Activated CD8-positive, alpha-beta T cell treated with anti-CD3 and anti-CD28 coated beads for 36 hours (primary cell): ENCODE measurements around the gene GRWD1. TPM values are rescaled to one million over a fixed set of nuclear protein-coding genes. Genes with fewer than 3 reads are reported as not detected.
A peak's percentile ranks its signal among the peaks of the same experiment; 100 is the strongest.

ENCODE experiments used
- ATAC-seq: fragments of 200-7000 bp; cut with Tn5 transposase; one replicate; pipeline ENCODE4 v1.10.0; 2021; ENCODE audit warnings: mild to moderate bottlenecking, moderate library complexity
- CTCF ChIA-PET: fragments of 350-600 bp; sonication (Branson Sonifier 250); formaldehyde crosslinking; loops from one replicate; lab custom pipeline; 2021; ENCODE audit warnings: antibody characterized with exemption; lab: Charles Lee
- POLR2A ChIA-PET: fragments of 350-600 bp; sonication (Branson Sonifier 250); formaldehyde crosslinking; loops from one replicate; lab custom pipeline; 2021; ENCODE audit warnings: antibody characterized with exemption; lab: Charles Lee
- DNase-seq: peaks from one replicate; pipeline ENCODE4 v3.0.0-alpha.2; 2020
- H3K27ac Mint-ChIP-seq: one replicate; pipeline ENCODE4 v1.8.0; 2021; ENCODE audit warnings: mild to moderate bottlenecking, mixed read lengths
- H3K27me3 Mint-ChIP-seq: one replicate; pipeline ENCODE4 v1.8.0; 2021; ENCODE audit warnings: mixed read lengths
- H3K36me3 Mint-ChIP-seq: one replicate; pipeline ENCODE4 v1.8.0; 2021; ENCODE audit warnings: low read depth, mixed read lengths
- H3K4me1 Mint-ChIP-seq: one replicate; pipeline ENCODE4 v1.8.0; 2021; ENCODE audit warnings: low read depth, mixed read lengths
- H3K4me3 Mint-ChIP-seq: one replicate; pipeline ENCODE4 v1.8.0; 2021; ENCODE audit warnings: mild to moderate bottlenecking, moderate library complexity, mixed read lengths
- H3K9me3 Mint-ChIP-seq: one replicate; pipeline ENCODE4 v1.8.0; 2021; ENCODE audit warnings: mixed read lengths
- intact Hi-C: fragments of 100-400 bp; cut with micrococcal nuclease; formaldehyde crosslinking; loops from one replicate; pipeline ENCODE4 v1.10.0; 2022
- total RNA-seq, 2 experiments: library from RNA; stranded (reverse); gene quantifications; one replicate each; pipeline ENCODE4 v1.2.3, GENCODE V29; 2021
- TF ChIP-seq, protein P1 (sequence below): fragments of 200-600 bp; IDR thresholded peaks from one replicate; pipeline ENCODE4 v1.8.0; 2022; ENCODE audit warnings: antibody characterized with exemption, mild to moderate bottlenecking

The GRWD1 gene
- total RNA-seq, 2 experiments from 2014 or later = 49.4 to 50.1 TPM

DNA sequence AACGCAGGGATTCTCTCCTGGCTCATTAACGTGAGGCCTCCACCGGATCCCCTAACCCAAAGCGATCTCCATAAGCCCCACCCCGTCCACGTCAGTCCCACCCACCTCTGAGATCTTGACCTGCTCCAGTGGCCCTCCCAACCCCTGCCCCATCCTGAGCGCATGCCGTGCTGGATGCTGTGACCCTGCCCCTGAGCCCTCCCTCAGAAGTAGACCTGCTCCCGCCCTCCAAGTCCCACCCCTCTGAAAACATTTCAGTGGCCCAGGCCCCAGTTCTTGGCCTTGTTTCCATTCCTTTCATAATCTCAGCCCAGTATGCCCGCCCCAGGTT, 46.0 kb downstream of the GRWD1 start:
- H3K4me1 Mint-ChIP-seq = peaks cover 25% of the 10 kb centered on the region
- intact Hi-C loops = no loop called here
- peak overlapping the region; percentile 40 for H3K4me3 Mint-ChIP-seq
- no peak for DNase-seq
- peaks cover 24% of the 10 kb centered on the region for H3K27me3 Mint-ChIP-seq
- ATAC-seq = no peak
- ChIA-PET CTCF (interaction anchor here (3.7 kb wide), 1 partner anchor 117 kb away, joined by 28 read pairs; no protein-coding TSS in a partner anchor), POLR2A (no interaction called here)
- H3K9me3 Mint-ChIP-seq = no peaks in the 10 kb centered on the region
- TF ChIP-seq, protein P1, sequence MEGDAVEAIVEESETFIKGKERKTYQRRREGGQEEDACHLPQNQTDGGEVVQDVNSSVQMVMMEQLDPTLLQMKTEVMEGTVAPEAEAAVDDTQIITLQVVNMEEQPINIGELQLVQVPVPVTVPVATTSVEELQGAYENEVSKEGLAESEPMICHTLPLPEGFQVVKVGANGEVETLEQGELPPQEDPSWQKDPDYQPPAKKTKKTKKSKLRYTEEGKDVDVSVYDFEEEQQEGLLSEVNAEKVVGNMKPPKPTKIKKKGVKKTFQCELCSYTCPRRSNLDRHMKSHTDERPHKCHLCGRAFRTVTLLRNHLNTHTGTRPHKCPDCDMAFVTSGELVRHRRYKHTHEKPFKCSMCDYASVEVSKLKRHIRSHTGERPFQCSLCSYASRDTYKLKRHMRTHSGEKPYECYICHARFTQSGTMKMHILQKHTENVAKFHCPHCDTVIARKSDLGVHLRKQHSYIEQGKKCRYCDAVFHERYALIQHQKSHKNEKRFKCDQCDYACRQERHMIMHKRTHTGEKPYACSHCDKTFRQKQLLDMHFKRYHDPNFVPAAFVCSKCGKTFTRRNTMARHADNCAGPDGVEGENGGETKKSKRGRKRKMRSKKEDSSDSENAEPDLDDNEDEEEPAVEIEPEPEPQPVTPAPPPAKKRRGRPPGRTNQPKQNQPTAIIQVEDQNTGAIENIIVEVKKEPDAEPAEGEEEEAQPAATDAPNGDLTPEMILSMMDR = no peak
- no peak overlapping the region for H3K27ac Mint-ChIP-seq
- H3K36me3 Mint-ChIP-seq = no peaks in the 10 kb centered on the region

DNA sequence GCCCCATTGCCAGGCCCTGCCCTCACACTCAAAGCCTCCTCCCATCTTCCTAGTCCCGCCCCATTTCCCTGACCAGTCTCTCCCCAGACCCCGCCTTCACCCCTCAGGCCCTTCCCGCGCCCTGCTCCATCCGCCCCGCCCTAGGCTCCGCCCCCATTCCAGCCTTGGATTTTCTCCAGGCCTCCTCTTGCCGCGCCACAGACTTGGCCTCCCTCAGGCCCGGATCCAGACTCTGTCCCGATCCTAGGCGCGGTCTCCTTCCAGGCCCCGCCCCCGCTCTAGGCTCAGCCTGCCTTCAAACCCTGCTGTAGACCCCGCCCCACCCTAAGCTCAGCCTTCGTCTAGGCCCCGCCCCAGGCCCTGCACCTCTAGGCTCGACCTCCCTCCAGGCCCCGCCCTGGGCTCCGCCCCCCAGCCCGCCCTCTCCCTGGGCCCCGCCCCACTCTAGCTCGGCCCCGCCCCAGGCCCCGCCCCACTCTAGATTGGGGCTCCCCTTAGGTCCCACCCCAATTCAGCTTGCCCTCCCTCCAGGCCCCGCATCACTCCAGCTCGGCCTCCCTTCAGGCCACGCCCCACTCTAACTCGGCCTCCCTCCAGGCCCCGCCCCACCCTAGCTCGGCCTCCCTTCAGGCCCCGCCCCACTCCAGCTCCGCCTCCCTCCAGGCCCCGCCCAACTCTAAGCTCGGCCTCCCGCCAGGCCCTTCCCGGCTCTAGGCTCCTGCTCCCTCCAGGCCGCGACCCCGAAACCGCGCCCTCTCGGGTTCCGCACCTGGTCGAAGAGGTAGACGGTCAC, 47.3 kb downstream of the GRWD1 start:
- H3K27me3 Mint-ChIP-seq = peaks cover 24% of the 10 kb centered on the region

DNA sequence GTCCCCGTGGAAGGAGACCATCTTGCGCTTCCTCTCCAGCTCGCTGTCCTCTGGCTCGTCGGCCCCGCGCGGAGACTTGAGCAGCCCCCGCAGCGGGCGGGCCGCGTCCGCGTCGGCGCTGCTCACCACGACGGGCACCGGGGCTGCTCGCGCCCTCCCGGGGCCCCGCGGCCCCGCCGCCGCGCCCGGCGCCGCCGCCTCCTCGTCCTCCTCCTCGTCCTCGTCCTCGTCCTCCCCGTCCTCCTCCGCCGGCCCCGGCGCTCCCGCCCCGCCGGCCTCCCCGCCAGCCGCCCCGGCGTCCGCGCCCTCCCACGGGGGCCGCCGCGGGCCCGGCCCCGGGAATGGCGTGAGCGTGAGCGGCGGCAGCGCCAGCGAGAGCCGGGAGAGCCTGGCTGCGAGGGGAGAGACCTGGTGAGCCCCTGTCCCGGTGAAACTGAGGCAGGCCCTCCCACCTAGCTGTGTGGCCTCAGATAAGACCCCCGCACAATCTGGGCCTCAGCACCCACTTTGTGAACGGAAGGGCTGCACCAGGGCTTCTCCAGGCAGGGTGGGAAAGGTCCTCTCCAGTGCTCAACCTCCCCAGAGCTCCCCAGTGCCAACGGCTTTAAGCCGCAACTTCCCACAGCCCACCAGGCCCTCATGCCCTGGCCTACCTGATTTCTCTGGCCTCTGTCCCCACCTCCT, 48.1 kb downstream of the GRWD1 start:
- H3K27me3 Mint-ChIP-seq = peaks cover 24% of the 10 kb centered on the region
- POLR2A ChIA-PET = interaction anchor here (0.5 to 1.6 kb wide), 3 partner anchors 12 to 1246 kb away, joined by 3 to 4 read pairs (median 4); no protein-coding TSS in a partner anchor

More for the DNA sequence above, 47.3 kb downstream of the GRWD1 start:
- peak; percentile 89 for DNase-seq
- TF ChIP-seq, protein P1 = no peak
- peak; percentile 83 for ATAC-seq
- Mint-ChIP-seq H3K4me1 (peaks cover 25% of the 10 kb centered on the region), H3K4me3 (peak overlapping the region; percentile 64), H3K36me3 (no peaks in the 10 kb centered on the region), H3K27ac (peak overlapping the region; percentile 55), H3K9me3 (no peaks in the 10 kb centered on the region)
- ChIA-PET POLR2A (interaction anchor here (0.5 to 1.6 kb wide), 2 partner anchors 13 to 1246 kb away, joined by 4 read pairs; no protein-coding TSS in a partner anchor), CTCF (interaction anchor here (1.0 to 1.9 kb wide), 7 partner anchors 11 to 102 kb away, joined by 3 to 8 read pairs (median 4); partner anchors contain the start of gene KDELR1)
- intact Hi-C loops = no loop called here

DNA sequence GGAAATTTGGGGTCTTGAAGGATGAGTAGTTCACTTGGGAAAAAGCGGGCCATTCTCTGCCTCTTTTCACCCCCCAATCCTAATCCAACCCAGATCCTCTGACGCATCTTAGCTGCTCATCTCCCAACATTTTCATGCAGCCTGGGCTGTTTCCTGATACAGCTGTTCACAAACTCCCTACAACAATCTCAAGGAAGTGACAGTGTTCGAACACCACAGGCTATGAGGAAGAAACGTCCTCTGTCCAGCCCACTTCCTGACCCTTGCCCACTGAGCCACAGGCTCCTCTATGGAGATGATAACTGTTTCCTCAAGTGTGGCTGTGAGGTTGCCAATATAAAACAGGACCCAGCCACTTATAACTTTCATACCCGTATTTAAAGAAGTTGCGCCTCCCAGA, 49.6 kb downstream of the GRWD1 start:
- CTCF ChIA-PET = interaction anchor here (1.0 kb wide), 1 partner anchor 12 kb away, joined by 3 read pairs; no protein-coding TSS in a partner anchor
- TF ChIP-seq, protein P1 = no peak
- POLR2A ChIA-PET = interaction anchor here (0.6 kb wide), 1 partner anchor 94 kb away, joined by 3 read pairs; no protein-coding TSS in a partner anchor
- DNase-seq (no peak), ATAC-seq (no peak)
- H3K27me3 Mint-ChIP-seq = peaks cover 21% of the 10 kb centered on the region
- H3K27ac Mint-ChIP-seq = no peak overlapping the region
- no peak overlapping the region for H3K4me3 Mint-ChIP-seq
- no peaks in the 10 kb centered on the region for H3K36me3 Mint-ChIP-seq
- H3K9me3 Mint-ChIP-seq = no peaks in the 10 kb centered on the region
- peaks cover 25% of the 10 kb centered on the region for H3K4me1 Mint-ChIP-seq
- intact Hi-C loops = no loop called here

More for the DNA sequence above, 48.1 kb downstream of the GRWD1 start:
- H3K9me3 Mint-ChIP-seq = no peaks in the 10 kb centered on the region
- ATAC-seq = peak; percentile 3
- CTCF ChIA-PET = interaction anchor here (0.9 to 1.9 kb wide), 7 partner anchors 10 to 103 kb away, joined by 3 to 8 read pairs (median 3); partner anchors contain the start of gene KDELR1
- intact Hi-C loops = no loop called here
- TF ChIP-seq, protein P1 = no peak
- DNase-seq = no peak
- no peaks in the 10 kb centered on the region for H3K36me3 Mint-ChIP-seq
- no peak overlapping the region for H3K27ac Mint-ChIP-seq
- H3K4me1 Mint-ChIP-seq = peaks cover 25% of the 10 kb centered on the region
- H3K4me3 Mint-ChIP-seq = peak overlapping the region; percentile 67
